Measurements from ENCODE around the gene GPRIN2.
"Not testable (repeated sequence)": the region's sequence is repeated elsewhere in the genome, so short reads cannot be mapped to it uniquely, and the experiment has no call there.

GPRIN2 gene

GRCh38 chr10:46570655-46571054 lies 14.2 kb upstream of the GPRIN2 start:
- in situ Hi-C loops (cut with MboI; ENCODE audit: low sequenced_read_pairs), result not testable (repeated sequence)

GRCh38 chr10:46567151-46567550 lies 10.7 kb upstream of the GPRIN2 start:
- in situ Hi-C loops (cut with MboI; ENCODE audit: low sequenced_read_pairs), result not testable (repeated sequence)

DNA sequence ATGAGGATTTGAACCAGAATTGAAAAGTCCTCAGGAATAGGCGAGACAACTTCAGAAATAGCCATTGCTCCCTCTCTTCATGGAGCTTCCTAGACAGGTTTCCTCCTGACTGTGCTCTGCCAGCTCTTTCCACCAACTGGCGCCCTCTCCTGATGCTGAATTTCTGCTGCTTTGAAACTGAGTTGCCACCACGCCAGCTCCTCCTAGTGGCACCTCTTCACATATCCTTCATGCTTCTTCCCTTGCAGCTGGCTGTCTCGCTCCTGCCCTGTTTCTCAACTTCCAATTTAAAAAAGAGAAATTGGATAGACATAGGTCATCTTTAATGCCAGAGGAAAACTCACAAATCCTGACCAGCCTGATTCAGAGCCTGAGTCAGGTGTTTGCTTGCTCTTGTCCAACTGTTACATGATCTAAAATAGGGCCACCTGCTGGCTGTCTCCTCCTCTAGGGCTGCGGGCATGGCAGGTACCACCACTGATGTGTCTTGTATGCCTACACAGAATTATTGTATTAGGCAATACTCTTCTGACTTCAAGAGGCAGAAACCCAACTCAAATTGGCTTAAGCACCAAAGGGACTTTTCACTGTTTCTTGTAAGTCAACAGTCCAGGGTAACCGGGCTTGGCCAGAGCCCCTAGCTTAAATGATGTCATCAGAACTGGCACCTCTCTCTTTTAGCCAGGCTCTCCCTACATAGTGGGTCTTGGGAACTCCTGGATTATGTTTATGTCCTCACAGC lies 9.3 kb upstream of the GPRIN2 start:
- in situ Hi-C loops (cut with MboI; ENCODE audit: low sequenced_read_pairs), result not testable (repeated sequence)

DNA sequence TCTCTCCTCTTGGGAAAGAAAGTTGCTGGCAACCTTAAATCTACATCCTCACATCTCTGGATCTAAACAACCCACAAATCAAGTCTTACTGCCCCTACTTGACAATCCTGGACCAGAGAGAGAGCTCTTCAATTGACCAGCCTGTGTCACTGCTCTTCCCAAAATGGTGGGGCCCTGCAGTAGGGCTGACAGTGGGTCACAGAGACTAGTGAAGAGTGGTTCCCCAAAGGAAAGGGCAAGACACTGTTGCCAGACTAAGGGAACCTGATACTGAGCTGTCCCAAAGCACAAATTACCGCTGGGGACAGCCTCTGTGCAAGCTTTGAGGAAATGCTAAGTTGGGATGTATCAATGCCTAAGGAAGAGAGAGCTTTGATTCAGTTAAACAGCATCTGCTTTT lies 4.5 kb upstream of the GPRIN2 start:
- in situ Hi-C loops (cut with MboI; ENCODE audit: low sequenced_read_pairs), result no loop called here

DNA sequence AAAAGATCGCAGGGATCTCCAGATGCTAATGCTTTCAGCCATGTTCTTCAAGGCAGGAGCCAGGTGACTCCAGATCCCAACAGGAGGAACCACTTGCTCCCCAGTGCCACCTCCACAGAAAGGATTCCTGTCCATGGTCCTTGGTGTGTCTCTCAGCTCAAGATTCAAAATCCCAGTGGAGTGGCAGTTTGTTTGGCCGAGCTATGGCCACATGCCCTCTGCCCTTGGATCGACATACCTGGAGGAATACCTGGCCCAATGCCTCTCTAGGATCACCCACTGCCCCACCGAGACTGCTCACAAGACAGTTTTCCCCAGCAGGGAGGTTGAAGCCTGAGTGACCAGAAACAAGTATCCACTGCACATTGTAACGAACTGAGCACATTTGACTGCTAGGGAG lies 3.9 kb upstream of the GPRIN2 start:
- in situ Hi-C loops (cut with MboI; ENCODE audit: low sequenced_read_pairs), result no loop called here

GRCh38 chr10:46559231-46559671 lies 2.8 kb upstream of the GPRIN2 start:
- in situ Hi-C loops (cut with MboI; ENCODE audit: low sequenced_read_pairs), result no loop called here

DNA sequence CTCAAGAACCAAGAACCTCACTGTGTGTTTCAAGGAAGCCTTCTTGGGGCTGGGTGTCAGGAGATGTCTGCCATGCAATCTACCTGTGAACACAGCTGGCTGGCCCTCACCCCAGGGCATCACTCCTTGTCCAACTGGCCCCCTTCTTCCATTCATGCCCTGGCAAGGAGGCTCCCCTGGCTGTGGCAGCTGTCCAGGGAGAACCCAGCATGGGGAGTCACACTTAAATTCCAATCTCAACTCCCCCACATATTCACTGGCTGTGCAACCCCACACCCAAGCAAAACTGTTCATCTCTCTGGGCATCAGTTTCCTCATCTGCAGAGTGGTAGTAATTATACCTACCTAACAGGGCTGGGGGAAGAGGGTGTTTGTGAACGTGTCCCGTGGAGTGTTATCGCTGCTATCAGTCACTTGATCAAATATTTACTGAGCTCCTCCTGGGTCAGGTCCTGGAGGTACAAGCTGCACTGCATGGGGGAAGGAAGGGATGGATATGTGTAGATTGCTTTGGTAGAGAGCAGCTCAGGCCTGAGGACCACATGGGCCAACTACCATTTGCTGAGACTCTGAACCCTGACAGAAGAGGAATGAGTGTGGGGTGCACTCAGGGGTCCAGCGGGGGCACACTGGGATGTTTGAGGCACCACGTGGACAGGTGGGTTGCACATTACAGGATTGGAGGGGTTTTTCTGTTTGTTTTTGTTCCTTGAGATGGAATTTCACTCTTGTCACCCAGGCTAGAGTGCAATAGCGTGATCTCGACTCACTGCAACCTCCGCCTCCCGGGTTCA lies 2.1 kb upstream of the GPRIN2 start:
- in situ Hi-C loops (cut with MboI; ENCODE audit: low sequenced_read_pairs), result no loop called here

DNA sequence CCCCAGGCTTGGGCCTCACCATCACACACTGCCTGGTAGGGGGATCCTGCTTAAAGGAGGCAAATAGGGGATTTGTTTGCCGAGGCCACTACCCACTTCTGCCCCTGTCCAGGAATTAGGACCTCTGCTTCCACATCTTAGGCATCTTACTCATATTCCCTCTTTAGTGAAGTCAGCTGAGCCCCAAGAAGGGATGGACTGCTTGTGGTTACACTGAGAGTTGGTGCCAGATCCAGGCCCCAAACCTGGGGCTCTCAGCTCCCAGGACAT lies 1.6 kb upstream of the GPRIN2 start:
- in situ Hi-C loops (cut with MboI; ENCODE audit: low sequenced_read_pairs), result no loop called here

- in situ Hi-C loops (cut with MboI; ENCODE audit: low sequenced_read_pairs), result no loop called here
Measured at GRCh38 chr10:46557319-46558121, 1.1 kb upstream of the GPRIN2 start.

DNA sequence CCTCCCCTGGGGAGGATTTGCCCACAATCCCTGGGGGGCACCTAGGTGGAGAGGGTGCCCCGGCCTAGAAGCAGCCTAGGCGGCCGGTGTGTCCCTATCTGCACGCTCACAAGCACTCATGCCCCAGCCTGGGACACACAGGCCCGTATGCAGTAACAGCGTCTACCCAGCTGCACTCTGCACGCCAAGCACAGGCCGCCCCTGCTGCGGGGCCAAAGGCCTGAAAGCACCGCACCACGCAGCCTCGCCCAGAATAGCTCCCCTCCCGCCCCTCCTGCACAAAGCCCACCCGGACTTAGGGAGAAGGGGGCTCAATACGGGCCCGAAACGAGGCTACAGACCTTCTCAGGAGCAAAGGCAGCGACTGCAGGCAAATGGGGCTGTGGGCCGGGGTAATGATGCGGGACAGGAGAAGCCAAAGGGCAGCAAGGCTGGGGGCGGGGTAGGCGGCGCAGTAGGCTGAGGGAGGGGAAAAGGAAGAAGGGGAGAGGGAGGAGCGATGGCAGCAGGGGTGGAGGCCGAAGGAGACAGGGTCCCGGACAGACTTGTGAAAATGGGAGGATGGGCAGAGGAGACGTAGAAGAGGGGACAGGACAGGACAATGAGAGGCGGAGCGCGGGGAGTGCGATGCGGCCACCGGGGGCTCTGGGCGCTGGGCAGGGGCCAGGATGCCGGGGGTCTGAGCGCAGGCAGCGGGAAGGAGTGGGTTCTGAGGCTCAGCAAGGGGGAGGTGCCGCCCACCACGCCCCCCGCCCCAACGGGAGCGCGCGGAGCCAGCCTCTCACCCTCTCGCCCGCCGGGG lies 544 bp downstream of the GPRIN2 start:
- in situ Hi-C loops (cut with MboI; ENCODE audit: low sequenced_read_pairs), result no loop called here

GRCh38 chr10:46555366-46555712 lies 1.1 kb downstream of the GPRIN2 start:
- in situ Hi-C loops (cut with MboI; ENCODE audit: low sequenced_read_pairs), result no loop called here

- in situ Hi-C loops (cut with MboI; ENCODE audit: low sequenced_read_pairs), result no loop called here
Measured at GRCh38 chr10:46554166-46554781, 2.2 kb downstream of the GPRIN2 start.

GRCh38 chr10:46553238-46554049 lies 3.0 kb downstream of the GPRIN2 start:
- in situ Hi-C loops (cut with MboI; ENCODE audit: low sequenced_read_pairs), result no loop called here

GRCh38 chr10:46552526-46553237 lies 3.8 kb downstream of the GPRIN2 start:
- in situ Hi-C loops (cut with MboI; ENCODE audit: low sequenced_read_pairs), result no loop called here

GRCh38 chr10:46551701-46552525 lies 4.5 kb downstream of the GPRIN2 start:
- in situ Hi-C loops (cut with MboI; ENCODE audit: low sequenced_read_pairs), result no loop called here

DNA sequence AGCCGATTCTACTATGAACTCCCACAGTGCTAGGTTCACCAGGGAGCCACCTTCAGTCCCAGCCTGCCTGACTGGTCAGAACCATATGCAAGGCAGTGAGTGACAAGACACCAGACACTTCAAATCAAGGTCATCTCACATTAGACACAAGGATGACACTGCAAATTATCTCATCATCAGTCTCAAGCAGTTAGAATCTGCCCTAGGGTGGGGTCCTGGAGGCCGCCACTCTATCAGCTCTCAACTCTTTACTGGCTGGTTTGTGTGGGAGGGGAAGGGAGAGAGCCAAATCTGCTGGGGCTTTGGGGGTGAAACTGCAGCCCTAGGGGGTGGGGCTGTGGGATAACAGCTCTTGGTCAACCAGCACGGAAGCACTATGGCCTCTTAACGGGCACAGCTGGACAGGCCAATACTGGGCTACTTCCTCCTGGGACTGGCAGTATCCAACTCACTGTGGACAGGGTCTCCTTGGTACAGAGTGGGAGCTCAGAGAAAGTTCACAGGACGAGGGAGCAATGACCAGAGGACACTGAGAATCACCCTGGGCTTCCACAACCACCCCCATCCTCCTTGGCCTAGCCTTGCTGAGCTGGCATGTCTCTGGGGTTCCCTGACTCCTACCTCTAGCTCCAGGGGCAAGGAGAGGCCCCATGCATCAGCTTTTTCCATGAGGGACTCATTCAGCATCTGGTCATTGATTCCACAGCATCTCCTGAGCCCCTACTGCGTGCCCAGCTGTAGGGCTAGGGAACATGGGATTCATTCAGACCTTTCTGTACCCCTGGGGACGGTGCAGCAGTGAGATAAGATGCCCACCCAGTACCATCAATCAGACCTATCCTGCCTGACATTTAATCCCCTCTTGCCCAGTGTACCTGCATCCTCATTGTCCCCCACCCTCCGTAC lies 5.4 kb downstream of the GPRIN2 start:
- in situ Hi-C loops (cut with MboI; ENCODE audit: low sequenced_read_pairs), result no loop called here

- in situ Hi-C loops (cut with MboI; ENCODE audit: low sequenced_read_pairs), result no loop called here
Measured at GRCh38 chr10:46550076-46550790, 6.2 kb downstream of the GPRIN2 start.

Data from HL-60/S4 (cell line).